HL-60/S4 (cell line): ENCODE measurements around the gene PDE5A.
"Not testable (repeated sequence)": the region's sequence is repeated elsewhere in the genome, so short reads cannot be mapped to it uniquely, and the experiment has no call there.

Experiments
- in situ Hi-C: fragments of 300-500 bp; cut with MboI; formaldehyde crosslinking; loops from 2 replicates; pipeline ENCODE4 v1.14.3; 2022; ENCODE audit warnings: low sequenced_read_pairs

The PDE5A gene

GRCh38 chr4:119628281-119629141, at the start of gene PDE5A:
PDE5A (minus strand) TSS chr4:119628804; CDS start chr4:119628671, 133 bp downstream.
- in situ Hi-C loops = loop anchor here (25.0 kb wide), 1 partner anchor 316 kb away; the partner anchor contains the start of gene FABP2

- in situ Hi-C loops = no loop called here
These were observed 47.5 kb upstream of the PDE5A start for GRCh38 chr4:119676101-119676500.

- in situ Hi-C loops = no loop called here
These were observed 46.8 kb upstream of the PDE5A start for GRCh38 chr4:119675391-119675790.

GRCh38 chr4:119672938-119673337, 44.3 kb upstream of the PDE5A start:
- in situ Hi-C loops = no loop called here

GRCh38 chr4:119672086-119672485, 43.5 kb upstream of the PDE5A start:
- in situ Hi-C loops = no loop called here

- in situ Hi-C loops = no loop called here
These were observed 42.6 kb upstream of the PDE5A start for GRCh38 chr4:119671205-119671604.

GRCh38 chr4:119667802-119668201, 39.2 kb upstream of the PDE5A start:
- in situ Hi-C loops = no loop called here

GRCh38 chr4:119666653-119667091, 38.1 kb upstream of the PDE5A start:
- in situ Hi-C loops = no loop called here

- in situ Hi-C loops = no loop called here
These were observed 37.1 kb upstream of the PDE5A start for GRCh38 chr4:119665752-119666151.

- in situ Hi-C loops = no loop called here
These were observed 35.7 kb upstream of the PDE5A start for GRCh38 chr4:119664168-119664907.

GRCh38 chr4:119663160-119663788, 34.7 kb upstream of the PDE5A start:
- in situ Hi-C loops = no loop called here

- in situ Hi-C loops = not testable (repeated sequence)
These were observed 34.0 kb upstream of the PDE5A start for GRCh38 chr4:119662612-119663011.

- in situ Hi-C loops = no loop called here
These were observed 32.6 kb upstream of the PDE5A start for GRCh38 chr4:119661231-119661630.

GRCh38 chr4:119659576-119659975, 31.0 kb upstream of the PDE5A start:
- in situ Hi-C loops = no loop called here

- in situ Hi-C loops = no loop called here
These were observed 28.6 kb upstream of the PDE5A start for GRCh38 chr4:119657111-119657611.

GRCh38 chr4:119656342-119656741, 27.7 kb upstream of the PDE5A start:
- in situ Hi-C loops = no loop called here

- in situ Hi-C loops = no loop called here
These were observed 26.7 kb upstream of the PDE5A start for GRCh38 chr4:119655111-119655837.

- in situ Hi-C loops = no loop called here
These were observed 25.4 kb upstream of the PDE5A start for GRCh38 chr4:119653990-119654389.

GRCh38 chr4:119652998-119653397, 24.4 kb upstream of the PDE5A start:
- in situ Hi-C loops = no loop called here

- in situ Hi-C loops = loop anchor here (25.0 kb wide), 1 partner anchor 336 kb away; the partner anchor contains the start of gene FABP2
These were observed 19.8 kb upstream of the PDE5A start for GRCh38 chr4:119648398-119648797.
